Gastroesophageal sphincter (tissue), 3 donors: ENCODE data around the gene AGBL4.

ENCODE experiments used
- POLR2A ChIP-seq, 2 donors: fragments of 450-650 bp; IDR thresholded peaks; one replicate each; pipeline ENCODE4 v1.6.1; 2017; ENCODE audit warnings: antibody characterized with exemption in 2 of 2, mild to moderate bottlenecking in 2 of 2, moderate library complexity in 1 of 2
- TF ChIP-seq, protein P1 (sequence below), 4 experiments: fragments of 200-600 bp in 2 of 4; fragments of 450-650 bp in 2 of 4; sonication (generic) in 1 of 4; IDR thresholded peaks; one replicate each; pipeline ENCODE4 v1.5.1; 2017 to 2019; ENCODE audit warnings: antibody characterized with exemption in 4 of 4, mild to moderate bottlenecking in 2 of 4, moderate library complexity in 2 of 4

- no peak for TF ChIP-seq POLR2A (IDR thresholded peaks at IDR 0.05)
- TF ChIP-seq, protein P1, sequence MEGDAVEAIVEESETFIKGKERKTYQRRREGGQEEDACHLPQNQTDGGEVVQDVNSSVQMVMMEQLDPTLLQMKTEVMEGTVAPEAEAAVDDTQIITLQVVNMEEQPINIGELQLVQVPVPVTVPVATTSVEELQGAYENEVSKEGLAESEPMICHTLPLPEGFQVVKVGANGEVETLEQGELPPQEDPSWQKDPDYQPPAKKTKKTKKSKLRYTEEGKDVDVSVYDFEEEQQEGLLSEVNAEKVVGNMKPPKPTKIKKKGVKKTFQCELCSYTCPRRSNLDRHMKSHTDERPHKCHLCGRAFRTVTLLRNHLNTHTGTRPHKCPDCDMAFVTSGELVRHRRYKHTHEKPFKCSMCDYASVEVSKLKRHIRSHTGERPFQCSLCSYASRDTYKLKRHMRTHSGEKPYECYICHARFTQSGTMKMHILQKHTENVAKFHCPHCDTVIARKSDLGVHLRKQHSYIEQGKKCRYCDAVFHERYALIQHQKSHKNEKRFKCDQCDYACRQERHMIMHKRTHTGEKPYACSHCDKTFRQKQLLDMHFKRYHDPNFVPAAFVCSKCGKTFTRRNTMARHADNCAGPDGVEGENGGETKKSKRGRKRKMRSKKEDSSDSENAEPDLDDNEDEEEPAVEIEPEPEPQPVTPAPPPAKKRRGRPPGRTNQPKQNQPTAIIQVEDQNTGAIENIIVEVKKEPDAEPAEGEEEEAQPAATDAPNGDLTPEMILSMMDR (IDR thresholded peaks at IDR 0.05), result no peak
Measured at GRCh38 chr1:48548985-48549384, 1474.8 kb downstream of the AGBL4 start.
